AG20443 (cell line): Measurements from ENCODE around the gene RAB6B.

Source experiments
- DNase-seq: peaks from one replicate; pipeline ENCODE4 v3.0.0; 2012; ENCODE audit warnings: low spot score, mixed read lengths

RAB6B gene

DNA sequence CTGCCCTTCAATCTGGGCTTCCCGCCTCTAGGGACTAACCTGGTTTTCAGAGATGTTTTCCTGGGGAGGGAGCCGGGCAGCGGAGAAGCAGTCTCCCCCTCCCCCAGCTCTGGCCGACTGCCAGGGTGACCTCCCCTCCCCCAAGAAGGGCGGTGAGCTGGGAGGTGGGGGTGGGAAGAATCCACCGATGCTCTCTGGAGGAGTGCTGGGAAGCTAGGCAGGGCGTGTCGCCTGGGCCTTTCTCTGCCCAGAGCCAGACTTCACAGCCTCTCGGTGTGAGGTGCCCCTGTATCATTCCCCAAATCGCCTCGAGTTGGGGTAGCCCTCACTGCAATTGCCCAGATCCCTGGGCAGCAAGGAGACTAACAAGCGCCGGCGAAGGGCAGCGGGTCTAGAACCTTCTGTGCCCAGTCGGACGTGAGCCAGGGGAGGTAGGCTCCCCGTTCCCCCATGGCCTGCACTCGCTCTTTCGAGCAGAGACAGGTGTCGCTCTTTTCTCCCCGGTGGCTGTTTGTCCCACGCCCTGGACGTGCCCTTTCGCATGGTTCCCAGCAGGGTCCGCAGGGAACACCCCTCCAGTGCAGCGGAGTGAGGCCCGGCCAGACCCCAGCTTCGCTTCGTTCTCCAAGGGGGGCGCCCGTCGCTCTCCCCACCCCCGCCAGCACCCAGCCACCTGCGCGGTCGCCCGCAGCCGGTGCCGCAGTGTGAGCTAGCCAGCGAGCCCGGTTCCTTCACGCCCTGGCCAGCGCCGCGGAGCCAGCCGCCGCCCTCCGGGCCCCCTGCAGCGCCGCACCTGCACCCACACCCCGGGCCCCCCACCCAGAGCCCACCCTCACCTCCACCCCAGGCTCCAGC, 1.1 kb downstream of the RAB6B start:
- no peak for DNase-seq

DNA sequence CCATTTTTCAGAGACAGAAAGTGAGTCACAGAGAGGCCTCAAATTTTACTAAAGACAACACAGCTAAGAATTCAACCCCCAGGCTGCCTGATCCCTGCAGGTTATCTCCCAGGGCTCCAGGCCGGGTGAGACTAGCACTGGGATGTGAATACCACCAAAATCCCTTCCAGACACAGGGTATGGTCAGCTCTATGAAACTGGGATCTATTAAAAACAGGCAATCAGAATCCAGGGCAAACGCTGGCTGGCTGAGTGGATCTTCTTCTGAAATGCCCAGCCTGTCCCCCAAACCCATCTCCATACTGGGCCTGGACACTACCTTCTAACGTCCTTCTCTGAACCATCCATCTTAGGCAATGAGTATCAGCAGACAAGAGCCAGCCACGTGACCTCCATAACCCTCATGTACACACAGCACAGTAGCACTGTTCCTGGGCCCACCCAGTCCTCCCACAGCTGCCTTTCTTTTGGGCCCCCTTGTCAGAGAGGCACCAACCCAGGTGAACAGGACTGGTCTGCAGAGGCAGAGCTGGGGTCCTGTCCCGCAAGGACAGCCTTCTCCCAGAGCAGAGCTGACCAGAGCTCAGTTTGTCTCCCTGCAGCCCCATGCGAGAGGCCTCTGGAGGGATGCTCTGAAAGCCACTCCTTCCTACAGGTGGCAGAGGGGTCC, 1.9 kb downstream of the RAB6B start:
- DNase-seq: no peak

DNA sequence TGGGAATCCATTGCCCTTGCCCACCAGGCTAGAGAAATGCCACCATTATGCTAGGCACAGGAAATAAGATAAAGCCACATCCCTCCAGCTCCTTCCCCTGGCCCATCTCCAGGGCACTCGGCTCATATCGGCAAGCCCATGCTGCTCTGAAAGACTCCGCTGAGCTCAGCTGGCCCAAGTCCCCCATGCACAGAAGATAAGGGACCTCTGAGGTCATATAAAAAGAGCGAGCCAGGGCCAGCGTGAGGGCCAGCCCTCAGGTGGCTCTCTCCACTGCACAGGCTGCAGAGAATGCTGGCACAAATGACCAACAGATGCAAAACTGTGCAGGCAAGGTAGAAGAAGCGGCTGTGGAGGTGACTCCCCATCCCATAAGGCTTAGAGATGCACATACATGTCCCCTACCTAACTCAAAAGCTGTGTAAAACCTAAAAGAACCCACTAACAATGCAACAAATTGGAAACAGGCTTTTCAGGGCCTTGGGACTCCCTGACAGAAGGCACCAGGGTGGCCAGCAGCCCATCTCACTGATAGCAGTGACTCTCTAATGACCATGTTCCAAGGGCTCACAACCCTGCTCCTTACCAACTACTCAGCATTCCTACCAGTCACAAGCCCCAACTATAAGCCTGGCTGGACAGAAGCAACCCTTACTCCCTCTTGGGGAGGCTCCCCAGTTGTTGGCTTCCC, 3.0 kb downstream of the RAB6B start:
- no peak for DNase-seq

DNA sequence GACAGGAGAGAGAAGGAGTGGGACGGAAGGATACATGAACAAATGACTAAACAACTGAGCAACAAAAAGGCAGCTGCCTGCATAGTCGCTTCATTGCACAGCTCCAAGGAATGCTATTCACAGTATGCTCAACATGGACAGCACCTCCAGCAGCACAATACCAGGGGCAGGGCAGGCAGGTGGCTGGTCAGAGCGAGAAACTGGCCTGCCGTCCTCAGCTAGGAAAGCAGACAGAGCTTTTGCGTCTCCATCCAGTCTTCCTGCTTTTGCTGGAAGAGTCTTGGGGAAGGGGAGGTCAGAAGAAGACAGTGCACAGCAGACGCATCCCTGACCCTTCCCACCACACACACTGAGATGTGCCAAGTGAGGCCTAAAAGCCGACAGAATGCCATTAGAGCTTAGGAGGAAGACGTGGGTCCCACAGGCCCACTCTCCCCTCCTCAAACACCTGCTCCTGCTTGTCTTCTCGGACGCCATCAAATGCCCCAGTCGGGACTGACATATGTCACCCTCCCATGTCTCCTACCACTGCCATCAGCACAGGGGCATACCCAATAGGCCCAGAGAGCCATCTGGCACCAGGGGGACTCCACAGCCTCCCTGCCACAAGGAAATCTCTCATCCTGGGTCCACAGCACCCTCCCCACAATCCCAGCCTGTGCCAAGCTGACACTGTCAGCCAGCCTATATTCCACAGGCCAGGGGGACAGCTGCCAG, 3.9 kb downstream of the RAB6B start:
- peak; percentile 6 for DNase-seq

DNA sequence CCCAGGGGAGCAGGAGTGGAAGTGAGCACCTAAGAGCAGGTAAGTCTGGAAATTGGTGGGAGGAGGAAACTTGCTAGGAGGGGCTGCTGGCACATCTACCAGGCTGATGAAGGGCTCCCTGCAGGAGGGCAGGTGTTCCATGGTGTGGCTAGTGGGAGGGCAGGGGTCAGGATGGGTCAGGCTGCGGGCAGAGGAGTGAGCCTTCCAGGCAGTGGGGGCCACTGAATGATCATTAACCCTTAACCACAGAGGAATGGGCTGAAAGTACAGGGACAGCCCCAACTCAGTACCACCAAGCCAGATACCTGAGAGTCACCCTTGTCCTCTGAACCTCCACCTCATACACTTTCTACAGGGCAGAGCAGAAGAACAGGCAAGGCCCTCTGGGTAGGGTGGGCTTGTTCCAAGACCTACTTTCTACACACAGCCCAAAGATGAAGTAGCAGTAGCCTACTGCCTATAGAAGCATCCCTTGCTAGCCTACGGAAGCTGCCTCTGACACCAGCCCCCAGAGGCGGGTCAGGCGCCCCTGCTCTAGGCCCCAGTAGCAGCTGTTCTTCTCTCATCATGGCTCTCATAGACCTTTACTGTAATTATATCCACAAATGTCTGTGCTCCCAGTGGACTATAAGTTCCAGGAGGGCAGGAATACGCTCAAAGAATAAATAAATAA, 4.6 kb downstream of the RAB6B start:
- DNase-seq: peak; percentile 2

DNA sequence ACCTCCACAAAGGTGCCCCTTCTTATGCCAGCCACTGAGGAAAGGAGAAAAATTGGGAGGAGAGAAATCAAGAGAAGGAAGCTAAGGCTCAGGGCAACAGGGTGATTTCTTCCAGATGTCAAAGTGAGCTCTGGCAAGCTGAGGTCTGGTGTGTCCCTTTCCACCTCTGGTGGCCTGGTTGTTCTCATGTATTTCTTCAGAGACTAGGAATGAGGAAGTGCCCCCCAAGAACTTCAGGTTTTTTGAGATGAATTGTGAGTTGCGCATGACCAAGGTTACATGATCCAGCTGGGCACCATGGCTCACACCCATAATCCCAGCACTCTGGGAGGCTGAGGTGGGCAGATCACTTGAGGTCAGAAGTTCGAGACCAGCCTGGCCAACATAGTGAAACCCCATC, 5.6 kb downstream of the RAB6B start:
- no peak for DNase-seq

DNA sequence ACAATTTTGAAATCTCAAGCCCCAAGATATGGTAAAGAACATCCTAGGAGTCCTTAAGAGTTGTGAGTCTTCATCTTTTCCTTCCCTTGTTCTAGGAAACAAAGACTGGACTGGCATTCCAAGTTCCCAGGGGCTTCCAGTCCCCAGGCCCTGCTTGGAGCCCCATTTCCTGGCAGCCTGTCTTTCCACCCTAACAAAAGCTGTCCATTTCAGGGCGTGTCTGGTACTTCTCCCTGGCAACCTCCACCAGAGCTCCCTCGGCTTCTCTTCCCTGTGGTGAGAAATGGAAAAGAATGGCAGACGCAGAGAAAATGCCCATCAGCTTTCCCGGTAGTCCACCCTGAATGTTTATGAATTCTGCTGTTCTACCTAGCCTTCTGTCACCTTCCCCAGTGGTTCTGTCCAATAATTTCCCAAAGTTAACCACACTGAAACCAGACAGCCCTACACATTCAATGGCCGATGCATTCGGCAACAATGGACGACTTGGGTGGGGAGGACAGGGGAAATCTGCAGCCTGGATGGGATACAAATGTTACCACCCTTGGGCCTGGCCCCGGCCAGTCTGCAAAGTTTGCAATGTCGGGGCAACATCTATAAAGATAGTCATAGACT, 6.8 kb downstream of the RAB6B start:
- peak; percentile 5 for DNase-seq

DNA sequence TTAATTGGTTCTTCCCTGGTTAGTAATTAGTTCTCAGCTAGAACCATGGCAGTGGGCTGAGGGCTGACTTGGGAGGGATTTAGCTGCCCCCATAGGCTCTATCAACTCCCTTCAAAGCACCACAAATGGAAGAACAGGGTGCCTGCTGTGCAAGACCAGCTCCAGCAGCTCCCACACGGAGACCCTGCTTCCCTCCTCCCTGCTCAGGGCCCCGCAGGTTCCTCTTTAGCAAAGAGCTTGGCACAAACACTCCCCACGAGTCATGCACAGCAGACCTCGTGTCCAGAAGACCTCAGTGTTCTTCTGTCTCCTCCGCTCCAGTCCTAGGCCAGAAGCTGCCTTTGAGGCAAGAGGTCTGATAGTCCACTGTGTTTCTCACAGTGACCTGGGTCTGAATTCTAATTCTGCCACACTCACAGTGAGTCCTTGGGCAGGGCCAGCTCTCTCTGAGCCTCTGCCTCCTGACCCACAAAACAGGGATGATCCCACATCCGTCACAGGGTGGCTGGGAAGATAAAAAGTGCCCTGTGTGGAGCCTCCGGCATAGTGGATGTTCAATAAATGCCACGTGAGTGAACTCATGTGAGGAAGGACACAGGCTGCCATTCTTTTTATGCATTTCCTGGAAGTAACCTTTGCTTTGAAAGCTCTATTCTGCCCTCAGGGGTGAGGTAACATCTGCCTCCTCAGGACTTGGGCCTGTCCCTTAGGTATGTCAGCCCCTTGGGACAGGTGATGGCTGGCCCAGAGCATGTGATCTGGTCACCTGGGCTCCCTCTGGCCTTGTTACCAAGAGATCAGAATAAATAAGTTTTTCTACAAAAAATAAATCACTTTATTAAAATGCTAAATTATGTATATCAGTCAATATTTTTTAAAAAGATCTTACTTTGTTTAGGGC, 7.6 kb downstream of the RAB6B start:
- peak; percentile 13 for DNase-seq

DNA sequence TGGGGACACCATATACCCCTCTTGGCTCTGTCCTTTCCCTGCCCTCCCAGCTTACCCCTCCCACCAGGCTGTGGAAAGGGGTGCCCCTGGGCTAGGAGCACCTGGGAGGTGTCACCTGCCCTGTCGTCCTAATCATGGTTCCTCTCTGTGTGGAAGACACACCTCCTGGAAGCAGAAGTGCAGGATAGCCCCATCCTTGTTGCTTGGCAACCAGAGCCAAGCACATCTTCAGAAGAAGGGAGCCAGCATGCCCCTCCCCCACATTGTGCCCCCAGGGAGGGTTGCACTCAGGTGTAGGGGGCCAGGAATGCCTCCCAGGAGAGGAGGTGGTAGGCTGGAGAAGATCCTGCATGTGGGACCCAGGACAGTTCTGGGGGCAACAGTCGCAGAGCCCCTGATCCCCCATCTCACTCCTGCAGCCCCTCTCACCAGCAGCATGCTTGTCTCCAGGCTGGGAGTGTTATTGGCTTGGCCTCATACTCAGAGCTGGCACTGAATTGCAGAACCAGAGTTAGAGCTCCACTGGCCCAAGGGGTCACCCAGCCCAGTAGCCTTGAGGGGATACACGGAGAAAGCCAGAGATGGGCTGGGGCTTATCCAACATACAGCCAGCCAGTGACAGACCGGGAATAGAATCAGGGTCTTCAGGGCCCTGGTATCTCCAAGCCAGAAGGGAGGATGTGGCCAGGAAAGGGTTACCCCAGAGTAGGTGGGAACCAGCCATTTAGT, 8.4 kb downstream of the RAB6B start:
- peak; percentile 5 for DNase-seq

DNA sequence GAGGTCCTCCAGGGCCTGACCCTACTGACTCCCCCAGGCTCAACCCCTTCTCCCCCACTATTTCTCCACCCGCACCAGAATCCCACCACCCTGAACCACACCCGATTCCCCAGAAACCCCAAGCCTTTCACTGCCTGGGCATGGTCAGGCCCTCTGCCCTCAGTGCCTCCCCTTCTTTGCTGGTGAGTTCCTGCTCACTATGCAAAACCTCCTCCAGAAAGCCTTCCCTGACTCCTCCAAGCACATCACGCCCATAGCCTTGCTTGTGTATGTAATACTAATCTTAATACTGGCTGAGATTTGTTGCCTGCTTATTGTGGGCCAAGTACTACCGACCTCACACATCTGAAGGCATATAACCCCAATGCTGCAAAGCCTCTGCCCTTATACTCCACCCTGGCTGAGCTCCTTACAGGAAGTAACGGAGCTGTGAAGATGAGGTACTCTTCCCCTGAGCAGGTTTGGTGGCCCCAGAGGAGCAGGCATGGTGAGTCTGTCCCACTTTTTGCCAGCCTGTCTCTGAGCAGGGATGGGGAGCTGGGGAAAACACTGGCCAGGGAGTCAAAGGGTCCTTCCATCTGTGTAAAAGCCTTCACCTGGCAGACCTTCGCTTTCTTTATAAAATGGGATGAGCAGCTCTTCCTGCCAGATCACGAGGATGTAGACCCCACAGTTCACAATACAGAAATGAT, 9.5 kb downstream of the RAB6B start:
- DNase-seq: peak; percentile 5

DNA sequence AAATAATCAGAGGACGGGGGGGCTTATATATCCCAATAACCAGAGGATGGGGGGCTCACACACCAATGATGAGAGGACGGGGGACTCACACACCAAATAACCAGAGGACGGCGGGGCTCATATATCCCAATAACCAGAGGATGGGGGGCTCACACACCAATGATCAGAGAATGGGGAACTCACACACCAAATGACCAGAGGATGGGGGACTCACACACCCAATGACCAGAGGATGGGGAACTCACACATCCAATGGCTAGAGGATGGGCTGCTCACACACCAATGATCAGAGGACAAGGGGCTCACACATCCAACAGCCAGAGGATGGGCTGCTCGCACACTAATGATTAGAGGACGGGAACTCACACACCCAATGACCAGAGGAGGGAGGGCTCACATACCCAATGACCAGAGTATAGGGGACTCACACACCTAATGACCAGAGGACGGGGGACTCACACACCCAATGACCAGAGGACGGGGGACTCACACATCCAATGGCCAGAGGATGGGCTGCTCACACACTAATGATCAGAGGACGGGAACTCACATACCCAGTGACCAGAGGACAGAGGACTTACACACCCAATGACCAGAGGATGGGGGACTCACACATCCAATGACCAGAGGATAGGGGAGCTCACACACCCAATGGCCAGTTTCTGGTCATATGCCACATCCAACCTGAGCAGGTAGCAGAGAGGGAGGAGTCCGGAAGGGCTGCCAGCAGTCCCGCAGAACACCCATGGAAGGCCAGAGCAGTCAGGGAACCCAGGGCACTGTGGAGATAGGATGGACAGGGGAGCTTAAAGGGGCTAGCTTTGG, 10.6 kb downstream of the RAB6B start:
- DNase-seq: peak; percentile 6

DNA sequence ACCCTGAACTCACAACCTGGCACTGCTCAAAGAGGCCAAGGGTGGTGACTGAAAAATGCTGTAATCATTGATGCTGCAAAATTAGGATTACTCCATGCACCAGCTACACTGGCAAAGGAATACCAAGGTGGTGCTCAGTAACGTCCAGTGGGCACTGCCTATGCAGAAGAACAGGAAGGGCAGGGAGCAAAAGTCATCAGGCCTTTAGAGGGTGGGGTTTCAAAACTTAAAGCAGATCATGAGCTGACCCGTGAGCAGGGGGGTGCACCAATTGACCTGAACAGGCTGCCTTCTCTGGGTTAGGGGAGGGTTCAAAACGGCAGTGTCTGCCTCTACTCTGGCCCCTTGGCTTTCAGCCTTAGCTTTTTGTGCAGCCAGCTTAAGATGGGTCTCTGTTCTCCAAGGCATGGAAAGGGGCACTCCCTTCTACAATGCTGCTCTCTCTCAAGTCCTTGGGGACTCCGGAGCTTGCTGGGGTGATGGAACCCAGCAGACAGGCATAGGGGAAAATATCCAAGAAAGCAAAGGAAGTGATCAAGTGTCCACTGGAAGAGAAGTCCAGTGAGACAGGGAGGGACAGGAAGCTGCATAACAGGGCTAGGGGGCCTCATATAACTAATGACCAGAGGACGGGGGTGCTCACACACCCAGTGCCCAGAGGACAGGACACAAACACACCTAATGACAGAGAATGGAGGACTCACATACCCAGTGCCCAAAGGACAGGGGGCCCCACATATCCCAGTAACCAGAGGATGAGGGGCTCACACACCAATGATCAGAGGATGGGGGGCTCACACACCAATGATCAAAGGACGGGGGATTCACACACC, 11.4 kb downstream of the RAB6B start:
- peak; percentile 6 for DNase-seq

DNA sequence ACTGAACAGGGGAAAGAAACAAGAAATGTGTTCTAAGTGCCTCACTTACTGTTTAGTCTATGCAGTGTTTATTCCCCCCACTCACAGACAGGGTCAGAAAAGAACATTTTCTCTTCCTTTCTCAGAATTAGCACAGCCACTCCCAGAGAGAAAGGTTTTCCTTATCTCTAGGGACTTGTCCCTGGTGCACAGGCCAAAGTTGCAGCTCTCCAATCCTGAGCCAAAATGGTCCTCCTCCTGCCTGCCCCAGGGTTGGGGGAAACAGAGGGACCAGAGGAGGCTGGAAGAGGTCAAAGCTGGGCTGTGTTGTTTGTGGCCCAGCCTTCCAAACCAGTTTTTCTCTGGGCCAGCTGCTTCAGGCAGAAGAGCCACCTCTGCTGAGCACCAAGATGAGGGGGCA, 12.0 kb downstream of the RAB6B start:
- peak; percentile 6 for DNase-seq

DNA sequence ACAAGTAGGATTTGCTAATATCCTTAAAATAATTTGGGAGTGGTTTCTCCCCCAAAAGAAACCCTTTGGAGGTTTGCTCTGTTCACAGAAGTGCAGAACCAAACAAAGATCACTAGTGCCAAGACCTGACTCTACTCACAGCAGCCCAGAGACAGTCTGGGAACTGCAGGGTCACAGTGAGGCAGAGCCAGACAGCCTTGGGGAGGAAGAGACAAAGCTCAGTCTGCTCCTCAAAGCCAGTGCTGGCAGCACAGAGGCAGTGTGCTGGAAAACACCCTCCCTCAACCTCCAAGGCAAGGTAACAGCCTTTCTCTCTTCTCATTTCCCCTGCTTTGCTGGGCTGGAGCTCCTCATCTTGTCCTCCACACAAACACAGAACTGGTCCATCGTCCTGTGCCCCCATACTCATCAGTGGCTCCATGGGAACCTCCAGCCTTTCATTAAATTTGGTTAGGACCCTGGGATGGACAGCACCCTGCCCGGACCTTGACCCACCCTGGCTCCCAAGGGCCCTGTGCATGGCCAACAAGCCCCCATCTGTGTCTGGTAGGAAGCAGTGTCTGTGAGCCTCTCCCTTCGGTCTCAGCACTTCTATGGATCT, 12.6 kb downstream of the RAB6B start:
- peak; percentile 10 for DNase-seq

DNA sequence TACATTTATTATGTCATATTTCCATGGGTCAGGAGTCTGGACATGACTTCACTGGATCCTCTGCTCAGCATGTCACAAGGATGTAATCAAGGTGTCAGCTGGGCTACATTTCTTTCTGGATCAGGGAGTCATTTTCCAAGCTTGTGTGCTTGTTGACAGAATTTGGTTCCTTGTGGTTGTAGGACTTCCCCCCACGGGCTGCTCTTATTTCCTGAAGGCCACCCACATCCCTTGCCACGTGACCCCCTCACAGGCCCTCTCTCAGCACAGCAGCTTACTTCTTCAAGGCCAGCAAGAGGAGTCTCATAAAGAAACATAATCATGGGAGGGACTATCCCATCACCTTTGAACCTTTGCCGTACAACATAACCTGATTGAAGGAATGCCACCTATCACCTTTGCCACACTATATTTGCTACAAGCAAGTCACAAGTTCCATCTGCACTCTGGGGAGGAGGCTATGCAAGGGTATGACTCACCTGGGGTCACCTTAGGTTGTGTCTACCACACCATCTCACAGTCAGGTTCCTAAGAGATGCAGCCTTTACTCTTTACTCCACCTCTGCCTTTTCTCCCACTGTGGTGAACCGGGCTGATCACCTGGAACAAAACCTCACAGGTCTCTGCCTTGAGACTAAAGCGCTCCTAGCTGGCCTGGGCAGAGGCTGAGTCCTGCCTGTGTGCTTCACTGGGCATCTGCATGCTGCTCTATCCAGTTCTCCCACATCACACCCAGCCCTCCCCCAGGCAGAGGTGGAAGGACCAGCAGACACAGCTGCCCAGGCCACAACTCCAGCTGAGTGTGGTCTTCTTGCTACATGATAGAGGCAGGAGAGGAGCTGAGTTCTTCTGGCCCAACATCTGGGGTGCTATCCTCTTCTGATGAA, 13.5 kb downstream of the RAB6B start:
- DNase-seq: peak; percentile 4

DNA sequence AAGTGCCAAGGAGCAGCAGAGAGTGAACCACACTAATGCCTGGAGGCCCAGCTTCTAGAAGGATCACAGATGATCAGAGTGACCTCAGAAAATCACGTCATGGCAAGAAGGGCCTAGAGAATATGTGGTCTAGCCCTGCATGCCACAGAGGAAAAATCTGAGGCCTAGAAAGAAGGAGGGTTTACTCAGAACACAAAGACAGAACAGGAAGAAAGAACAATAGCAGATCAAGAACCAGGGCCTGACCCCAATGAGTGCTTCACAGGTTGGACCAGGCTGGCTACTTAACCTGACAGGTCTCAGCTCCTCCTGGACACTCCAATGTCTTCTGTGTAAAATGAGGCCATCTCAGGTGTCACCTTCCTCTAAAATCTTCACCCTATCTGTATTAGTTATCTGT, 14.2 kb downstream of the RAB6B start:
- DNase-seq: no peak
